ENCODE data around the gene ARID3C. TPM values are rescaled to one million over a fixed set of nuclear protein-coding genes. Genes with fewer than 3 reads are reported as not detected.

ARID3C gene
- total and polyA plus RNA-seq, 10 donors, result not detected

GRCh38 chr9:34654323-34655051 is 25.6 kb upstream of the ARID3C start:
- DNase-seq, result peak; percentile 73
- Histone ChIP-seq H3K36me3 (peaks cover 0 to 24% (median 13%) of the 10 kb centered on the region in 6 donors), H3K4me1 (peaks cover 15 to 57% (median 32%) of the 10 kb centered on the region in 6 donors), H3K9me3 (no peaks in the 10 kb centered on the region), H3K4me3 (no peak overlapping the region), H3K27ac (peak overlapping the region in 6 of 8 donors; percentile 33 to 70 (median 65)), H3K27me3 (replicated peaks in 1 of 7) (no peaks in the 10 kb centered on the region)
- whole genome bisulfite sequencing, 5 donors, result 51 to 70% (median 64%) methylated on average over 10 to 11 of the region's 11 CpGs
- intact Hi-C loops (cut with DNase I; ENCODE audit: low total_unique reads), result no loop called here
- no peak for TF ChIP-seq POLR2A (IDR thresholded peaks at IDR 0.05)
- TF ChIP-seq CTCF (IDR thresholded peaks at IDR 0.05 in 8 of 11, conservative IDR thresholded peaks at IDR 0.05 in 3 of 11), result no peak
- TF ChIP-seq POLR2AphosphoS5 (IDR thresholded peaks at IDR 0.05), result peak; percentile 24 to 67 (median 63)

GRCh38 chr9:34653151-34654072 is 24.5 kb upstream of the ARID3C start:
- Histone ChIP-seq H3K27me3 (replicated peaks in 1 of 7) (no peaks in the 10 kb centered on the region), H3K4me3 (no peak overlapping the region), H3K4me1 (peaks cover 15 to 67% (median 32%) of the 10 kb centered on the region in 6 donors), H3K27ac (peak overlapping the region in 7 of 8 donors; percentile 51 to 70 (median 67)), H3K36me3 (peaks cover 0 to 34% (median 23%) of the 10 kb centered on the region in 6 donors), H3K9me3 (no peaks in the 10 kb centered on the region)
- no peak for TF ChIP-seq POLR2A (IDR thresholded peaks at IDR 0.05)
- intact Hi-C loops (cut with DNase I; ENCODE audit: low total_unique reads), result no loop called here
- 43 to 55% (median 52%) methylated on average over 10 to 11 of the region's 11 CpGs for WGBS, 5 donors
- DNase-seq, result no peak

- DNase-seq, result no peak
- H3K4me1 ChIP-seq, result peaks cover 22 to 75% (median 40%) of the 10 kb centered on the region in 6 donors
- H3K36me3 ChIP-seq, result peaks cover 0 to 38% (median 25%) of the 10 kb centered on the region in 6 donors
- H3K4me3 ChIP-seq, result peak overlapping the region in 3 of 8 donors; percentile 17 to 48 (median 24)
- intact Hi-C loops (cut with DNase I; ENCODE audit: low total_unique reads), result no loop called here
- H3K9me3 ChIP-seq, result no peaks in the 10 kb centered on the region
- H3K27me3 ChIP-seq (replicated peaks in 1 of 7), result no peaks in the 10 kb centered on the region
- peak overlapping the region in 7 of 8 donors; percentile 51 to 70 (median 67) for H3K27ac ChIP-seq
- TF ChIP-seq POLR2A (IDR thresholded peaks at IDR 0.05), result no peak
- TF ChIP-seq POLR2AphosphoS5 (IDR thresholded peaks at IDR 0.05), result no peak
- 39 to 58% (median 49%) methylated on average over 5 of the region's 5 CpGs for WGBS, 5 donors
These were observed 23.7 kb upstream of the ARID3C start for GRCh38 chr9:34652602-34653000.

- intact Hi-C loops (cut with DNase I; ENCODE audit: low total_unique reads), result no loop called here
- H3K27ac ChIP-seq, result peak within 1 kb of the TSS in 7 of 8 donors; percentile 51 to 70 (median 67)
These were observed 23.2 kb upstream of the ARID3C start, which contains the start of gene IL11RA for GRCh38 chr9:34651876-34652601. Gene IL11RA, plus strand, starts transcription at chr9:34652185. Its CDS starts 3,033 bp downstream, at chr9:34655218.

More at GRCh38 chr9:34651876-34652601, 23.2 kb upstream of the ARID3C start, which contains the start of gene IL11RA:
- H3K4me1 ChIP-seq, result peaks cover 27 to 81% (median 46%) of the 10 kb centered on the region in 6 donors
- no peaks in the 10 kb centered on the region for H3K9me3 ChIP-seq
- DNase-seq, result peak; percentile 83
- H3K36me3 ChIP-seq, result peaks cover 0 to 38% (median 25%) of the 10 kb centered on the region in 6 donors
- TF ChIP-seq POLR2A (IDR thresholded peaks at IDR 0.05), result no peak
- no peak for TF ChIP-seq CTCF (IDR thresholded peaks at IDR 0.05 in 8 of 11, conservative IDR thresholded peaks at IDR 0.05 in 3 of 11)
- peak; percentile 53 to 84 (median 80) for TF ChIP-seq POLR2AphosphoS5 (IDR thresholded peaks at IDR 0.05)
- peak within 1 kb of the TSS in 4 of 8 donors; percentile 9 to 48 (median 20) for H3K4me3 ChIP-seq
- H3K27me3 ChIP-seq (replicated peaks in 1 of 7), result no peaks in the 10 kb centered on the region
- WGBS, 5 donors, result 22 to 39% (median 34%) methylated on average over 24 of the region's 24 CpGs

Data from spleen (tissue), 11 donors.